ENCODE results near the gene NSMF.

NSMF gene

GRCh38 chr9:137417161-137418021 is 41.7 kb downstream of the NSMF start:
- H3K27ac ChIP-seq, result no peak overlapping the region
- TF ChIP-seq ZFX (IDR thresholded peaks at IDR 0.05; ENCODE audit: borderline replicate concordance), result no peak
- TF ChIP-seq CTCF (IDR thresholded peaks at IDR 0.05), result no peak

- no peak for TF ChIP-seq ZFX (IDR thresholded peaks at IDR 0.05; ENCODE audit: borderline replicate concordance)
- TF ChIP-seq CTCF (IDR thresholded peaks at IDR 0.05), result no peak
- no peak overlapping the region for H3K27ac ChIP-seq
These were observed 42.5 kb downstream of the NSMF start for GRCh38 chr9:137416563-137417151.

GRCh38 chr9:137416006-137416562 is 43.0 kb downstream of the NSMF start:
- H3K27ac ChIP-seq, result no peak overlapping the region
- TF ChIP-seq CTCF (IDR thresholded peaks at IDR 0.05) (no peak), ZFX (IDR thresholded peaks at IDR 0.05; ENCODE audit: borderline replicate concordance) (no peak)

- no peak overlapping the region for H3K27ac ChIP-seq
These were observed 43.7 kb downstream of the NSMF start for GRCh38 chr9:137415451-137415850.

GRCh38 chr9:137412431-137412830 is 46.7 kb downstream of the NSMF start:
- TF ChIP-seq CTCF (IDR thresholded peaks at IDR 0.05) (no peak), ZFX (IDR thresholded peaks at IDR 0.05; ENCODE audit: borderline replicate concordance) (no peak)

More at GRCh38 chr9:137415451-137415850, 43.7 kb downstream of the NSMF start:
- no peak for TF ChIP-seq ZFX (IDR thresholded peaks at IDR 0.05; ENCODE audit: borderline replicate concordance)
- TF ChIP-seq CTCF (IDR thresholded peaks at IDR 0.05), result no peak

GRCh38 chr9:137411645-137412380 is 47.3 kb downstream of the NSMF start:
- H3K27ac ChIP-seq, result no peak overlapping the region
- TF ChIP-seq CTCF (IDR thresholded peaks at IDR 0.05), result no peak

More at GRCh38 chr9:137412431-137412830, 46.7 kb downstream of the NSMF start:
- H3K27ac ChIP-seq, result no peak overlapping the region

Data from 22Rv1 (cell line).